GM23338 (cell line): ENCODE results near the gene YBX2. TPM values are rescaled to one million over a fixed set of nuclear protein-coding genes. Genes with fewer than 3 reads are reported as not detected.
"Not testable (repeated sequence)": the region's sequence is repeated elsewhere in the genome, so short reads cannot be mapped to it uniquely, and the experiment has no call there.

Experiments
- ATAC-seq: fragments of 200-7000 bp; cut with Tn5 transposase; 3 replicates; pipeline ENCODE4 v1.9.1; 2020
- DNase-seq: peaks from one replicate; pipeline ENCODE4 v3.0.0-alpha.2; 2015; ENCODE audit warnings: low spot score
- H2AFZ ChIP-seq: fragments of 200-600 bp; sonication (generic); 2 replicates; pipeline ENCODE4 v1.8.0; 2016; ENCODE audit warnings: antibody characterized with exemption, mild to moderate bottlenecking, moderate library complexity
- H3F3A ChIP-seq: fragments of 200-600 bp; sonication (generic); replicated peaks from 2 replicates; pipeline ENCODE4 v1.8.0; 2017; ENCODE audit warnings: antibody characterized with exemption, mixed run types, low read depth
- H3K27ac ChIP-seq: fragments of 200-600 bp; sonication (generic); 2 replicates; pipeline ENCODE4 v1.6.1; 2016; ENCODE audit warnings: low read depth
- H3K27me3 ChIP-seq: fragments of 200-600 bp; sonication (generic); 2 replicates; pipeline ENCODE4 v1.8.0; 2016; ENCODE audit warnings: mild to moderate bottlenecking, mixed run types, moderate library complexity; ENCODE audit not compliant: insufficient read depth
- H3K36me3 ChIP-seq: fragments of 200-600 bp; sonication (generic); 2 replicates; pipeline ENCODE4 v1.8.0; 2016; ENCODE audit warnings: mild to moderate bottlenecking; ENCODE audit not compliant: insufficient read depth
- H3K4me1 ChIP-seq: fragments of 200-600 bp; sonication (generic); 2 replicates; pipeline ENCODE4 v1.8.0; 2016; ENCODE audit warnings: mild to moderate bottlenecking, moderate library complexity; ENCODE audit not compliant: insufficient read depth
- H3K4me2 ChIP-seq: fragments of 200-600 bp; sonication (generic); 2 replicates; pipeline ENCODE4 v1.7.1; 2017; ENCODE audit warnings: mixed run types
- H3K4me3 ChIP-seq: fragments of 200-600 bp; sonication (generic); 2 replicates; pipeline ENCODE4 v1.6.1; 2016; ENCODE audit warnings: mixed run types
- H3K79me2 ChIP-seq: fragments of 200-600 bp; sonication (generic); replicated peaks from 2 replicates; pipeline ENCODE4 v1.8.0; 2017; ENCODE audit warnings: mild to moderate bottlenecking; ENCODE audit not compliant: insufficient read depth
- H3K9me2 ChIP-seq: fragments of 200-600 bp; sonication (generic); 2 replicates; pipeline ENCODE4 v1.8.0; 2017; ENCODE audit not compliant: insufficient read depth
- H4K20me1 ChIP-seq: fragments of 200-600 bp; sonication (generic); replicated peaks from 2 replicates; pipeline ENCODE4 v1.8.0; 2017; ENCODE audit warnings: mild to moderate bottlenecking; ENCODE audit not compliant: insufficient read depth
- H3K27ac Mint-ChIP-seq: 2 replicates; pipeline ENCODE4 v1.8.0; 2020; ENCODE audit warnings: inconsistent platforms, mild to moderate bottlenecking, moderate library complexity, mixed read lengths
- H3K27me3 Mint-ChIP-seq: 3 replicates; pipeline ENCODE4 v1.8.0; 2022; ENCODE audit warnings: low read depth, mild to moderate bottlenecking, moderate library complexity, mixed read lengths, inconsistent platforms; ENCODE audit not compliant: insufficient read depth, poor library complexity
- H3K36me3 Mint-ChIP-seq: 3 replicates; pipeline ENCODE4 v1.8.0; 2021; ENCODE audit warnings: low read depth, mild to moderate bottlenecking, inconsistent platforms, moderate library complexity, mixed read lengths
- H3K4me1 Mint-ChIP-seq: 3 replicates; pipeline ENCODE4 v1.8.0; 2020; ENCODE audit warnings: mild to moderate bottlenecking, inconsistent platforms, mixed read lengths
- H3K4me3 Mint-ChIP-seq: 3 replicates; pipeline ENCODE4 v1.8.0; 2021; ENCODE audit warnings: moderate library complexity, mild to moderate bottlenecking, inconsistent platforms, mixed read lengths
- H3K9me3 Mint-ChIP-seq: 3 replicates; pipeline ENCODE4 v1.8.0; 2020; ENCODE audit warnings: moderate library complexity, mild to moderate bottlenecking, inconsistent platforms, mixed read lengths
- ETS1 ChIP-seq: IDR thresholded peaks from 2 replicates; pipeline ENCODE4 v1.6.1; 2016; ENCODE audit warnings: antibody characterized with exemption
- EZH2 ChIP-seq: fragments of 200-600 bp; sonication (generic); IDR thresholded peaks from one replicate; pipeline ENCODE4 v1.8.0; 2017; ENCODE audit warnings: antibody characterized with exemption, mild to moderate bottlenecking, low read depth; ENCODE audit not compliant: unreplicated experiment
- NANOG ChIP-seq: IDR thresholded peaks from 2 replicates; pipeline ENCODE4 v1.6.1; 2016; ENCODE audit warnings: antibody characterized with exemption, borderline replicate concordance
- ZNF462 ChIP-seq: fragments of 250-450 bp; sonication (Bioruptor Pico); IDR thresholded peaks from 2 replicates; pipeline ENCODE4 v1.5.0; 2020; ENCODE audit warnings: mild to moderate bottlenecking, moderate library complexity
- polyA plus RNA-seq: library from polyadenylated mRNA; unstranded; fragments of >200 nt; fragmentation: Nextera tagmentation; extraction: Ambion mirVana; gene quantifications from 2 replicates; pipeline ENCODE4 v1.2.1, GENCODE V29; 2016
- total RNA-seq: library from RNA; depleted of rRNA; stranded (reverse); fragments of >200 nt; shearing (Covaris generic); gene quantifications from 2 replicates; pipeline ENCODE4 v1.2.3, GENCODE V29; 2014

Gene YBX2
- total and polyA plus RNA-seq, 2 experiments from 2014 or later, result 22.5 to 36.5 TPM

DNA sequence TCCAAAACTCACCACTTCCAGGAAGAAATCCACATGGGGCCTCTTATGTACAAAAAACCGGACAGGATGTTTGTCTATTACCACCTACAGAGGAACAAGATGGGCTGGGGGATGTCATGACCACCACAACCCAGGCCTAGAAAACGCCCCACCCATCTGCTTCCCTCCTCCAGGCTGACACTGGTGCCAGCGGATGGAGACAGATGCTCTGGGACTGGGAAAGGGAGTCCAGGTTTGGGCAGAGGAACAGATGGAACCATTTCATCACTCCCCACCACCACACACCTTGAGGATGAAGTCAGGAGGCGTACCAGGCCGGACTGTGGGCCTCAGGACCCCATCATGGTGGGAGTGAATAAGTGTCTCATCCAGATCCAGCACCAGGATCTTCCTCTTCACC is 47.7 kb downstream of the YBX2 start (continued):
- TF ChIP-seq ZNF462 (CRISPR knock-in tag) (no peak), NANOG (no peak), ETS1 (no peak), EZH2 (no peak)

DNA sequence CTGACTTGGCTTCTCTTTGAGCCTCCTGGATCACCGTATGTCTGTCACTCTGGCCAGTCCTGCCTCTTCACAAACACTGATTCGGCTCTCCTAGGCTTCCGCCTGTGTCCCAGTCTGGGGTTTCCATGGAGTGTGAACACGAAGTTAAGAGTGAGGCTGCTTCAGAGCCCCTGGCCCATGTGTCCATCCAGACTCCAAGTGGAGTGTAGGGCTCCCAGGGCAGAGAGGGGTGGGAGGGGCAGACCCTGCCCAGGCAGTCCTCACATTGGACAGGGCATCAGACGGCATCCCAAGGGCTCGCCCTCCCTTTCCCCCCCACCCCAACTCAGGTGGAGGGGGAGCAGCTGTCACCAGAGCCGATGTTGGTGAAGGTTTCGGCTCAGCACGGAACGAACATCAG is 50.6 kb downstream of the YBX2 start:
- Mint-ChIP-seq H3K27me3 (peaks cover 19% of the 10 kb centered on the region), H3K4me1 (peaks cover 40% of the 10 kb centered on the region), H3K4me3 (peak overlapping the region; percentile 87; the same call in 1 of the 3 replicates), H3K36me3 (peaks cover 50% of the 10 kb centered on the region)
- H3K27ac Mint-ChIP-seq, H3K4me2 ChIP-seq, H2AFZ ChIP-seq, H4K20me1 ChIP-seq, H3K27me3 ChIP-seq, H3K9me2 ChIP-seq, H3K9me3 Mint-ChIP-seq, H3K4me3 ChIP-seq, ATAC-seq, DNase-seq: not testable (repeated sequence)
- H3K27ac ChIP-seq, result peak overlapping the region; percentile 76; the same call in 1 of the 2 replicates
- peaks cover 27% of the 10 kb centered on the region for H3F3A ChIP-seq
- H3K36me3 ChIP-seq, result peaks cover 16% of the 10 kb centered on the region; the same call in 1 of the 2 replicates
- H3K79me2 ChIP-seq, result peaks cover 45% of the 10 kb centered on the region
- H3K4me1 ChIP-seq, result peaks cover 23% of the 10 kb centered on the region
